GM06990 (cell line): ENCODE results near the gene GPR39.

Experiments used
- DNase-seq: peaks from one replicate; pipeline ENCODE4 v3.0.0-alpha.2; 2011; ENCODE audit not compliant: insufficient read length; ENCODE audit errors: extremely low read depth
- H3K27me3 ChIP-seq: replicated peaks from 2 replicates; pipeline ENCODE4 v1.6.0; 2011; ENCODE audit warnings: low read length; ENCODE audit not compliant: control insufficient read depth, insufficient read depth
- H3K36me3 ChIP-seq: 2 replicates; pipeline ENCODE4 v1.5.1; 2011; ENCODE audit warnings: low read length; ENCODE audit not compliant: control insufficient read depth, insufficient read depth
- H3K4me3 ChIP-seq: replicated peaks from 2 replicates; pipeline ENCODE4 v1.5.1; 2011; ENCODE audit warnings: low read depth, mild to moderate bottlenecking, control low read depth, low read length
- CTCF ChIP-seq: IDR thresholded peaks from 2 replicates; pipeline ENCODE4 v1.5.1; 2011; ENCODE audit warnings: low read length, control low read depth, mild to moderate bottlenecking, inconsistent platforms; ENCODE audit not compliant: insufficient read depth, poor library complexity, severe bottlenecking

GPR39 gene

DNA sequence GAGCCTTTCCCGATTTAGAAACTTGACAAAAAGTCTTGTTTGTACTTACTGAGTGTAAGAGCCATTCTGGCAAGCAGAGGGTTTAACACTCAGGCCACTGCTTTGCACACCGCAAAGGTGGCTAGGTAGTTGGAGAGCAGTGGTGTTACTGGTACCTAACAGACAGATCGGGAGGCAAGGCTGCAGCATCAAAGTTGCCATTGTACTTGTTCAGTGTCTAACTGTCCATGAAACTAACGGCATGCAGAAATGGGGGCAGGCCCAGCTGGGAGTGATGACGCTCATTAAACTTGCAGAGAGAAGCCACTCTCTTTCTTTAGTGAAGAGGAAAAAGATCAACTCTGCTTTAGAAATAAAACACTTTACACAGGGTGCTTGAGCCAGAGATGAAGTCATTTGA is 10.1 kb downstream of the GPR39 start:
- no peak overlapping the region for H3K4me3 ChIP-seq
- DNase-seq = no peak
- H3K27me3 ChIP-seq = no peaks in the 10 kb centered on the region
- H3K36me3 ChIP-seq = no peaks in the 10 kb centered on the region
- TF ChIP-seq CTCF = no peak

- no peaks in the 10 kb centered on the region for H3K36me3 ChIP-seq
- TF ChIP-seq CTCF = no peak
- no peaks in the 10 kb centered on the region for H3K27me3 ChIP-seq
- H3K4me3 ChIP-seq = no peak overlapping the region
- no peak for DNase-seq
These were observed 12.7 kb downstream of the GPR39 start for GRCh38 chr2:132429351-132429750.

- no peak for TF ChIP-seq CTCF
- H3K4me3 ChIP-seq = no peak overlapping the region
These were observed 13.5 kb downstream of the GPR39 start for GRCh38 chr2:132429941-132430573.

DNA sequence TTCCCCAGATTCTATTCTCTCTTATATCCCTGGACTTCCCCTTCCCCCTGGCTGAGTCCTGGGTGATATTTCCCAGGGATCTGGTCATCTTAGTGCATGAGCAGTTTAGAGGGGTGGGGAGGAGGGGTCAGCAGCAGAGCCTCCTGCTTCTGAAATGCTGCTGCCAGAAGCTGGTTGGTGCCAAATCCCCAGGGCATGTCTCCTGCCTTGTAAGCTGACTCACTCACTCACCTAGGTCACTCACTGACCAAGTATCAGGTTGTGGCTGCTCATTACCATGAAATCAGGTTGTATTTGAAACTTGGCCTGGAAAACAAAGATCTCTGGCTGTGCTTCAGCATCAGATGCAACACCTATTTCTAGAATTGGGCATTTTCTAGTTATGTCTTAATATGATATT is 14.3 kb downstream of the GPR39 start:
- no peak for DNase-seq
- TF ChIP-seq CTCF = no peak
- no peaks in the 10 kb centered on the region for H3K27me3 ChIP-seq

More at GRCh38 chr2:132429941-132430573, 13.5 kb downstream of the GPR39 start:
- no peak for DNase-seq
- Histone ChIP-seq H3K36me3 (no peaks in the 10 kb centered on the region), H3K27me3 (no peaks in the 10 kb centered on the region)

DNA sequence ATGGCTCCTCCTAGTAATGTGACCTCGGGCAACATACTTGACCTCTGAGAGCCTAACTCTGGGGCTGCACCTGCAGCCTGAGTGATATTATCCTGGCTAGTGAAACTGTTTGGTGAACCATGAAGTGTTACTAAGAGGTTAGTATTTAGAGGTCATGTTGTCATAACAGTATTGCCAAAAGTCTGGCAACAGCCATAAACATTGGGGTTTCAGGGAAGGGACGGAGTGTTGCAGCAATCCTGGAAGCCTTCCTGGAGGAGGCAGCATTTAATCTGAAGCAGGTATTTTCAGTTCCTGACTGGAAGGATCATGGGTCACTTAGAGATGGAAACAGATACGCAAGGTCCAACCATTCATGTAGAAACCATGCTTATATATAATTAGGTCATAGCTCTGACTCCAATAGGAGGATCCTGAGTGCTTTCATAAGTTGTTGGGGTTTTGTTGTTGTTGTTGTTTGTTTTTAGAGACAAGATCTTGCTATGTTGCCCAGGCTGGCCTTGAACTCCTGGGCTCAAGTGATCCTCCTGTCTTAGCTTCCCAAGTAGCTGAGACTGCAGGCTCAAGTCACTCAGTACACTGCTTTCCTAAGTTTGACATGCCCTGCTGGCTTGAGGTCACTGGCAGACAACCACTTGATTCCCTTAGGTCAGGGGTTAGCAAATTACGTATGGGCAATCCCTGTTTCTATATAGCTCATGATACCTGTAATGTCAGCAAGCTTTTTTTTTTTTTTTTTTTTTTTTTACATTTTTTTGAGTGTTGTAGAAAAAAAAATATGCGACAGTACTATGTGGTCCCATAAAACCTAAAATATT is 21.5 kb downstream of the GPR39 start:
- Histone ChIP-seq H3K27me3 (no peaks in the 10 kb centered on the region), H3K36me3 (no peaks in the 10 kb centered on the region), H3K4me3 (no peak overlapping the region)
- no peak for TF ChIP-seq CTCF
- DNase-seq = no peak

More for the DNA sequence above, 14.3 kb downstream of the GPR39 start:
- Histone ChIP-seq H3K36me3 (no peaks in the 10 kb centered on the region), H3K4me3 (no peak overlapping the region)
